DMS 273 (cell line): ENCODE results near the gene MAK.
A peak's percentile ranks its signal among the peaks of the same experiment; 100 is the strongest.
"Not testable (repeated sequence)": the region's sequence is repeated elsewhere in the genome, so short reads cannot be mapped to it uniquely, and the experiment has no call there.

Experiments
- DNase-seq: peaks from one replicate; lab custom pipeline; 2025; ENCODE audit not compliant: unreplicated experiment; lab: John Stamatoyannopoulos, UW

MAK gene

DNA sequence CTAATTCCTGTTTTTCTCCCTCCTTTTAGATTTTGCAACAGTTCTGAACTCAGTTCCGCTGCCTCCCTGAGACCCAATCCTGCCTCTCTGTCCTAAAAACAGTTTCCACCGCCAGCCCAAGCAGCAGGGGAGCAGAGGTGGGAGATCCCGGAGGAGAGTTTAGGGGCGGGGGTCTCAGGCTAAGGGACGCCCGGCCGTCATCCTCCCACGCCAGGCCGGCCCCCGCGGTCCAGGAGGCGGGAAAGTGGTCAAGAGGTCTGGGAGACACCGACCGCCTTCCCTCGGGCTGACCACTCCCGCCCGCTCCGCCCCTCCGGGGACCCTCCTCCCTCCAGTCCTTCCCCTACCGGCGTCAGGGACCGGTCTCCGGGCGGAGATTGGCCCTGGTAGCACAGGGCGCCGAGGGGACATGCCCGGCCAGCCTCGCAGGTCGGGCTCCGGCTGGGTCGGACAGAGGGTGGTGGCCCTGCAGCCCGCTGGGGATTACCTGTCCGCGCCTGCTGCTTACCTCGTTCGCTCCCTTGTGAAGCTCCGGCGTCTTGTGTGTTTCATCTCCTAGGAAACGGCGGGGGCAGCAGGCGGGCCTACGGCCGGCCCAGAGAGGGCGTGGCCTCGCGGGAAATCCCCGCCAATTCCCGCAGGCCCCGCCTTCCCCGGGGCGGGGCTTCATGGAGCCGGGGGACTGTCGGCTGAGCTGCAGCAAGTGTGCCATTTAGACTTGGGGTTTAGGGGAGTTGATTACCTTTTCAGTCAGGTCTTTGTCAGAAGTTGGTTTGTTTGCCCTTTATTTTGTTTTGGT lies at the start of gene MAK:
TSS of gene MAK (minus strand) at position 545 of the 799 bp plus-strand sequence. CDS start 7,891 bp downstream, outside the sequence.
- peak; percentile 94 for DNase-seq

GRCh38 chr6:10886691-10887502 lies 48.6 kb upstream of the MAK start, which contains the start of gene SYCP2L:
Gene SYCP2L, plus strand, starts transcription at chr6:10887052. Its CDS starts 75 bp downstream, at chr6:10887127.
- DNase-seq, result peak; percentile 80

- DNase-seq, result not testable (repeated sequence)
Measured at GRCh38 chr6:10886365-10886690, 48.0 kb upstream of the MAK start.

GRCh38 chr6:10884245-10884972 lies 46.1 kb upstream of the MAK start:
- DNase-seq, result no peak

DNA sequence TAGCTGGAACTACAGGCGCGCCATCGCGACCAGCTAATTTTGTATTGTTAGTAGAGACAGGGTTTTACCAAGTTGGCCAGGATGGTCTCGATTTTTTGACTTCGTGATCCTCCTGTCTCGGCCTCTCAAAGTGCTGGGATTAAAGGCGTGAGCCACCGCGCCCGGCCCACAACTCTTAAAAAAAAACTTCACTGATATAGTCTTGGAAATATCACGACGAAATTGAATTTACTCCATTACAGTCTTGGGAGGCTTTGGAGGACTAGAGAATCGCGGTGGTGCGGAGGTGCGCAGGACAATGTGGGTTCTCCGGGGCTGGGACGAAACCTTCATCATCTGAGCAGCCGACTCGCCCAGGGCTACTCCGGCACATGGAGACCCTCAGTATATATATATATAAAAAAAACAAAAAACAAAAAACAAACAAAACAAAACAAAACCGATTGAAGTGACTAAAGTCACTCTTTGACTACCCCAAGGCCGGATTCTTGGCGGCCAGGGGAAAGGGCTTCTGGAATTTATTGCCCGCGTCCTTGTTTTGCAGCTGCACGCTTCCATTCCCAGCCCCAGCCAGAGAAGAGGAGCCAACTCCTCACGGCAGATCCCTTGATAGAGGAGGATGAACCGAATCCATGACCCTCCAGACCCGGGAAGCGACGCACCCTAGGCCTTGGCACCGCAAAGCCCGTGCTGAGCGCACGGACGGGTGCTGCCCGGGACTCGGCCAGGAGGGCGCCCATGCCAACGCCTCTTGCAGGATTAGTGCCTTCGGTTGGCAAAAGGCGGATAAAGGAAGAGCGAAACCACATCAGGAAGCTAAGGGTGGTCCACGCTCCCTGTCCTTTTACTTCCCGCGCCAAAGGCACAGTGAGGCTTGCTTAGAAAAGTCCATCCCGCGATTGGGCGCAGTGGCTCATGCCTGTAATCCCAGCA lies 45.2 kb upstream of the MAK start:
- DNase-seq, result no peak

DNA sequence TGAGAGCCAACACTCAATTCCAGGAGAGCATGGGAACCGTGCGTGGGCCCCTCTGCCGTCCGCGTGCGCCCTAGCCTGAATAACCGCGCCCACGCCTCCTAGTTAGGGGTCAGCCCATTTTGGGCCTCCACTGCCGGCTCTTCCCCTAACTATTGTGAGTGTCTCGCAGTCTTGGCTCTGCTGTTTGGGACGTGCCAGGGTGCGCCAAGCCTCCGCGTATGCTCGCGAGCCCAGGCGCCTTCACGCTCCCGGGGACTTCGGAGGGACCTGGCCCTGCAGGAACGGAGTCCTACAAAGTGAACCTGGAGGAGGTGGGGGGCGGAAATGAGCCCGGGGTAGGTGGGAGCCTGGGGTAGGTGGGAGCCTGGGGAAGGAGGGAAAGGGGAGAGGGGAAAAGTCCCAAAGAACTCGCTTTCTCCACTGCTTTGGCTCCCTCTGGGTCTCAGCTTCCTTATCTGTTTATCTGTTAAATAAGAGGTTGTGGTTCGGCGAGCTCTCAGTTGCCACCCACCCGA lies 44.4 kb upstream of the MAK start:
- DNase-seq, result no peak

GRCh38 chr6:10882253-10882630 lies 43.9 kb upstream of the MAK start:
- DNase-seq, result not testable (repeated sequence)

- DNase-seq, result no peak
Measured at GRCh38 chr6:10880366-10880765, 42.0 kb upstream of the MAK start.

DNA sequence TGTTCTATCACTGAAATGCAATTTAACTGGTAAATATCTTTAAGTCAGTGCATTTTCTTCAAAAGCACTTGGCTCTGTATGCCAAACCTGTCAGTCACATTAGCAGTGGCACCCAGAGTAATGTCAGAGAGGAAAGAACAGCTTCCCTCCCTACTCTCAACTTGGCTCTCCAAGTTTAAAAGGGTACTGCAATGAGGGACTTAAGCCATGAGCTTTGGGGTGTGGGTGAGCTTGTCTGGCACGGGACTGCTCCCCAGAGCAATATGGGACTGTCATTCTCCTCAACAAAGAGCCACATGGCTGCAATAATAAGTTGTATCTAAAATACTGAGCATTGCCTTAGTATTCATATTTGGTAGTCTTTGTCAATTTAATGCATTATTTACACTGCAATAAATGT lies 39.5 kb upstream of the MAK start:
- no peak for DNase-seq

DNA sequence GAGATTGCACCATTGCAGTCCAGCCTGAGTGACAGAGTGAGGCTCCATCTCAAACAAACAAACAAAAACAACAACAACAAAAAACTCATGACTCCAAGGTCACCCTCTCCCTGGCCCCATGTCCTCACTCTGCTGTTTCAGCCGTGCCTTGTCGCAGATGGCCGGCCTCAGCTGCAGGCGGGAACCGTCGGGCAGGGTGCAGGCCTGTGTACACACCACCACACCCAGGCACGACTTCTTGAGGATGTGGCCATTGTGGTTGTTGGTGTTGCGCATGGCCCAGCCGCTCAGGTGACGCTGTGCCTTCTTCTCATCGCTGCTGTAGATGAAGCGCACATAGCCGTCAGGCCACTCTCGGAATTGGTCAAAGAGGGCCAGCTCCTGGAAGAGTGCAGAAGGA lies 38.7 kb upstream of the MAK start:
- DNase-seq, result no peak

- DNase-seq, result no peak
Measured at GRCh38 chr6:10875026-10875425, 36.7 kb upstream of the MAK start.

GRCh38 chr6:10874207-10874606 lies 35.9 kb upstream of the MAK start:
- DNase-seq, result no peak

DNA sequence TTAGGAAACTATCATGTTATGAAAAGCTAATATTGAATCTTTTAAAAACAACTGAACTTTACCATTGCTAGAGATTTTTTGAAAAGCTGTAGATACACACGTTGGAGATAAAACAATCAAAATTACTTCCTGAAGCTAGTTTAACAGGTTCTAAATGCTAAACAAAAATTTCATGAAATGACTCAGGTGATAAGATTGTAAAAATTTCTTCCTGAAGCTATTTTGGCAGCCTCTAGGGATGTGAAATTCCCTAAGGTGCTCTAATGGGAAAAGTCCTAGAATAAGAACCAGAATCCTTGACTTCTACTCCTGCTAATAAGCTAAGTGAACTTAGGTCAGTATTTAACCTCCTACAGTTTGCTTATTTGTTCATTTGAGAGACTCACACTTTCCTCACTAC lies 35.0 kb upstream of the MAK start:
- DNase-seq, result no peak

GRCh38 chr6:10867952-10868351 lies 29.6 kb upstream of the MAK start:
- no peak for DNase-seq

- not testable (repeated sequence) for DNase-seq
Measured at GRCh38 chr6:10866709-10867108, 28.4 kb upstream of the MAK start.

GRCh38 chr6:10863031-10863430 lies 24.7 kb upstream of the MAK start:
- DNase-seq, result not testable (repeated sequence)

DNA sequence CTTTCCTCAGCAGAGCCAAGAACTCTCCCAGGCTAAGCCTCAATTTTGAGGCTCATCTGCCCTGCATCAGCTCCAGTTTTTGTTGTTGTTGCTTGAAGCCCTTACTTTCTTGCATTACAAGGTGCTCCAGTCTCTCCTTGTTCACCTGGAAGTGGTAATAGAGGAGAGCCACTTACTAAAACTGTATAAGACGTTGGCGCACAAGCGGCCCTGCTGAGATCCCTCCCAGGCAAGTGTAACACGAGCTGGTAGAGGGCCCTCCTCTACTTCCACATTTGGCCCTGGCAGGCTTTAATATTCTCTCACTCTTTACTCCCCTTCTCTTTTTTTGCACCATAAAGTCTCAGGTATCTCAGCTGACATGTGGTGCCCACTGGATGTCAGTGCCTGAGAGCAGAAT lies 24.0 kb upstream of the MAK start:
- no peak for DNase-seq

- DNase-seq, result no peak
Measured at GRCh38 chr6:10861086-10861485, 22.7 kb upstream of the MAK start.

DNA sequence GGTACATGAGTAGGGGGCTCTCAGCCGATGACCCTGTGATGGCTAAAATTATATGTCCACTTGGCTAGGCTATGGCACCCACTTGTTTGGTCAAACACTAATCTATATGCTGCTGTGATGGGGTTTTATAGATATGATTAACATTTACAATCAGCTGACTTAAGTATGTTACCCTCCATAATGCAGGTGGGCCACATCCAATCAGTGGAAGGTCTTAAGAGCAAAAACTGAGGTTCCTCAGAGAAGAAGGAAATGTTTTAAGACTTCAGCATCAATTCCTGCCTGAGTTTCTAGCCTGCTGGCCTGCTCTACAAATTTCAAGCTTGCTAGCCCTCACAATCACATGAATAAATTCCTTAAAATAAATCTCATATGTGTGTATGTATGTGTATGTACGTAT lies 18.9 kb upstream of the MAK start:
- DNase-seq, result no peak

GRCh38 chr6:10854922-10855632 lies 16.7 kb upstream of the MAK start:
- DNase-seq, result no peak
